ENCODE results near the gene TBR1.

Gene TBR1

DNA sequence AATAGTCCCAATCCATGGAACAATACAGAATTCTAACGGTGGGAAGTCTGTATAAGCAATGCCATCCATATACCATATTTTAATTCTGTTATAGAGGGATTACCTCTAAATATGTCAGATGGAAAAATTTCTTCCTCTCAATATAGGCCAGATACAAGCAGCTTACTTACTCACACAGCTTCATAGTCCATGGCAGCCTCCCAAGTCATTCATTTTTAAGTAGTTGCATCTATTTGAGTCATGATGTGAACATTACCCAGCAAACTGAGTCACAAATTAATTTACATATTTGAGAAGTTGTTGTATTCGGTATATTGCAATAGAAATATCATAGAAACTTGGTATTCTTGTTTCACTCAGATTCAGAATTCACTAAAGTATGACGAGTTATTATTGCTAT is 20.3 kb downstream of the TBR1 start:
- no peak for TF ChIP-seq CTCF (conservative IDR thresholded peaks at IDR 0.05)
- H3K27ac ChIP-seq, result no peak overlapping the region

DNA sequence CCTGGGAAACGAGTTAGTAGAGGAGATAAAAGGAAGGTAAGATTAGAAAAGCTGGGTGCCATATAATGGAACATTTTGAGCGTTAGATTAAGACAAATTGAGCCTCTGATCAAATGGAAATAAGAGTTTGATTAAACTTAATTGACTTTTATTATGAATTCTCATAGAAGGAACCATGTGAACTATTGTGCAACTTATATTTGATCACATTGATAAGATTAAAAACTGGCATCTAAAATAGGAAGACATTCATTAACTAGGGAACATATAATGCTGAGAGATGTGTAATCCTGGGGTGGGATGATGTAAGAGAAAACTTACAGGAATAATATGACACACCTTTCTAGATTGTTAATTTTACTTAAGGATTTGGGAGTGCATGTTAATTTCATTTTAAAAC is 22.5 kb downstream of the TBR1 start:
- no peak overlapping the region for H3K27ac ChIP-seq
- TF ChIP-seq CTCF (conservative IDR thresholded peaks at IDR 0.05), result no peak

DNA sequence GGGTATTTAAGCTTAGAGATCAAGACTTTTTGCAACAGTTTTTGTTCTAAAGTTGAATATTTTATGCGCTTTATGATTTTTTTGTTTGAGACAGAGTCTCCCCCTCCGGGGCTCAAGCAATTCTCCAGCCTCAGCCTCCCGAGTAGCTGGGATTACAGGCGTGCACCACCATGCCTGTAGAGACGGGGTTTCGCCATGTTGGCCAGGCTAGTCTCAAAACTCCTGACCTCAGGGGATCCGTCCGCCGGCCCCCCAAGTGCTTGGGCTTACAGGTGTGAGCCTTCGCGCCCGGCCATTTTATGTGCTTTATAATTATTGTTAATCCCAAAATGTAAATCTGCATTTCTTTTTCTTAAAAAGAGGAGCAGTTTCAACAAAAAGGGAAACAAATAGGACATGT is 29.0 kb downstream of the TBR1 start:
- no peak for TF ChIP-seq CTCF (conservative IDR thresholded peaks at IDR 0.05)
- H3K27ac ChIP-seq, result no peak overlapping the region

GRCh38 chr2:161448431-161448830 is 32.3 kb downstream of the TBR1 start:
- no peak for TF ChIP-seq CTCF (conservative IDR thresholded peaks at IDR 0.05)
- no peak overlapping the region for H3K27ac ChIP-seq

GRCh38 chr2:161471631-161472030 is 55.5 kb downstream of the TBR1 start:
- TF ChIP-seq CTCF (conservative IDR thresholded peaks at IDR 0.05), result no peak
- H3K27ac ChIP-seq, result no peak overlapping the region

DNA sequence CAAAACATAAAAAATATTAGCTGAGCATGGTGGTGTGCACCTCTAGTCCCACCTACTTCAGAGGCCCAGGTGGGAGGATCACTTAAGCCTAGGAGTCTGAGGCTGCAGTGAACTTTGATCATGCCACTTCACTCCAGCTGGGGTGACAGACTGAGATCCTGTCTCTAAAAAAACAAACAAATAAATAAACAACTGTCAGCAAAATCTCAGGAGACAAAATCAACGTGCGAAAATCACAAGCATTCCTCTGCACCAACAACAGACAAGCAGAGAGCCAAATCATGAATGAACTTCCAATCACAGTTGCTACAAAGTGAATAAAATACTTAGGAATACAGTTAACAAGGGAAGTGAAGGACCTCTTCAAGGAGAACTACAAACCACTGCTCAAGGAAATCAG is 58.8 kb downstream of the TBR1 start:
- TF ChIP-seq CTCF (conservative IDR thresholded peaks at IDR 0.05), result no peak
- no peak overlapping the region for H3K27ac ChIP-seq
